GM12878 (cell line): Measurements from ENCODE around the gene PIM2. TPM values are rescaled to one million over a fixed set of nuclear protein-coding genes. Genes with fewer than 3 reads are reported as not detected.
A peak's percentile ranks its signal among the peaks of the same experiment; 100 is the strongest.

ENCODE experiments used
- BACH1 ChIP-seq: fragments of 450-650 bp; IDR thresholded peaks from 2 replicates; pipeline ENCODE4 v1.6.1; 2017; ENCODE audit warnings: mild to moderate bottlenecking, borderline replicate concordance
- CBFB ChIP-seq: IDR thresholded peaks from 2 replicates; pipeline ENCODE4 v1.6.1; 2016; ENCODE audit warnings: antibody characterized with exemption, low read depth
- CEBPB ChIP-seq, 2 experiments: fragments of 150-350 bp in 1 of 2; IDR thresholded peaks; 2 replicates each; pipeline ENCODE4 v1.6.1; 2012 to 2014; ENCODE audit warnings: low read depth in 2 of 2, low read length in 2 of 2, borderline replicate concordance in 1 of 2, inconsistent platforms in 1 of 2
- CREM ChIP-seq: IDR thresholded peaks from 2 replicates; pipeline ENCODE4 v1.6.1; 2014; ENCODE audit warnings: antibody characterized with exemption, low read depth
- DPF2 ChIP-seq: fragments of 450-650 bp; IDR thresholded peaks from 2 replicates; pipeline ENCODE4 v1.6.1; 2017; ENCODE audit warnings: mild to moderate bottlenecking
- IRF4 ChIP-seq: IDR thresholded peaks from 2 replicates; pipeline ENCODE4 v1.6.1; 2011; ENCODE audit warnings: low read depth, low read length
- MYC ChIP-seq: IDR thresholded peaks from 2 replicates; pipeline ENCODE4 v1.6.1; 2011; ENCODE audit warnings: mild to moderate bottlenecking, low read length, moderate library complexity, inconsistent platforms; ENCODE audit not compliant: insufficient read depth, insufficient replicate concordance, insufficient read length, severe bottlenecking
- POLR2A ChIP-seq: IDR thresholded peaks from 2 replicates; pipeline ENCODE4 v1.6.1; 2011; ENCODE audit warnings: low read depth, mild to moderate bottlenecking, low read length
- RB1 ChIP-seq: fragments of 450-650 bp; formaldehyde crosslinking; IDR thresholded peaks from 2 replicates; pipeline ENCODE4 v1.6.1; 2017; ENCODE audit warnings: mild to moderate bottlenecking, borderline replicate concordance
- RBBP5 ChIP-seq: fragments of 200-600 bp; sonication (generic); conservative IDR thresholded peaks from 2 replicates; pipeline ENCODE4 v1.6.1; 2016
- RFX5 ChIP-seq: IDR thresholded peaks from 2 replicates; pipeline ENCODE4 v1.6.1; 2011; ENCODE audit warnings: low read depth, low read length, improper control_type of control experiment
- RUNX3 ChIP-seq: IDR thresholded peaks from 2 replicates; pipeline ENCODE4 v1.6.1; 2012; ENCODE audit warnings: low read length, inconsistent platforms
- SMC3 ChIP-seq: IDR thresholded peaks from 2 replicates; pipeline ENCODE4 v1.6.1; 2011; ENCODE audit warnings: low read length, improper control_type of control experiment, borderline replicate concordance
- SP1 ChIP-seq: IDR thresholded peaks from one replicate; pipeline ENCODE4 v1.6.1; 2011; ENCODE audit warnings: low read depth, low read length
- TCF3 ChIP-seq: IDR thresholded peaks from 2 replicates; pipeline ENCODE4 v1.6.1; 2012; ENCODE audit warnings: low read depth, mild to moderate bottlenecking, low read length, borderline replicate concordance; ENCODE audit not compliant: insufficient read depth
- YY1 ChIP-seq: IDR thresholded peaks from 2 replicates; pipeline ENCODE4 v1.6.1; 2011; ENCODE audit warnings: low read depth, mild to moderate bottlenecking, low read length
- polyA plus RNA-seq, 11 experiments: library from polyadenylated mRNA; depleted of rRNA in 4 of 11; unstranded in 6 of 11; stranded (reverse) in 5 of 11; fragments of >200 nt; fragmentation: Nextera tagmentation in 4 of 11; fragmentation: Illumina TruSeq in 1 of 11; extraction: Ambion mirVana in 4 of 11; extraction: Trizol in 1 of 11; gene quantifications; 1 replicate in 1 of 11; 2 replicates in 10 of 11; pipeline versions ENCODE4 v1.2.1 to v1.2.3, GENCODE V29; 2011 to 2016; ENCODE audit warnings: inconsistent platforms in 2 of 11, missing spikeins in 2 of 11, low read depth in 1 of 11
- total RNA-seq, 4 experiments: library from RNA; depleted of rRNA in 3 of 4; stranded (reverse); fragments of >200 nt in 3 of 4; fragmentation: Illumina TruSeq in 1 of 4; extraction: Trizol in 1 of 4; gene quantifications; 2 replicates each; pipeline versions ENCODE4 v1.2.1 to v1.2.3, GENCODE V29; 2013 to 2021
- TF ChIP-seq, protein P1 (sequence below): fragments of 450-650 bp; conservative IDR thresholded peaks from 2 replicates; pipeline ENCODE4 v1.6.1; 2017; ENCODE audit warnings: mild to moderate bottlenecking, moderate library complexity
- TF ChIP-seq, protein P2 (sequence below): IDR thresholded peaks from 2 replicates; pipeline ENCODE4 v1.6.1; 2012; ENCODE audit warnings: low read depth, low read length, improper control_type of control experiment
- TF ChIP-seq, protein P3 (sequence below): fragments of 450-650 bp; formaldehyde crosslinking; IDR thresholded peaks from 2 replicates; pipeline ENCODE4 v1.4.0; 2022; ENCODE audit warnings: mild to moderate bottlenecking, moderate library complexity
- TF ChIP-seq, protein P4 (sequence below): fragments of 450-650 bp; IDR thresholded peaks from 2 replicates; pipeline ENCODE4 v1.6.1; 2017; ENCODE audit warnings: antibody characterized with exemption, mild to moderate bottlenecking, moderate library complexity
- TF ChIP-seq, protein P5 (sequence below): IDR thresholded peaks from 2 replicates; pipeline ENCODE4 v1.6.1; 2011; ENCODE audit warnings: borderline replicate concordance, low read depth, mild to moderate bottlenecking, moderate library complexity, mixed read lengths, low read length; ENCODE audit not compliant: insufficient read depth; ENCODE audit errors: extremely low read length

PIM2 gene
- total and polyA plus RNA-seq, 10 of the 15 experiments (the other 5 are each of a cell fraction or from before 2014, with no cell fraction given), result 19.2 to 96.8 (median 32.3) TPM

DNA sequence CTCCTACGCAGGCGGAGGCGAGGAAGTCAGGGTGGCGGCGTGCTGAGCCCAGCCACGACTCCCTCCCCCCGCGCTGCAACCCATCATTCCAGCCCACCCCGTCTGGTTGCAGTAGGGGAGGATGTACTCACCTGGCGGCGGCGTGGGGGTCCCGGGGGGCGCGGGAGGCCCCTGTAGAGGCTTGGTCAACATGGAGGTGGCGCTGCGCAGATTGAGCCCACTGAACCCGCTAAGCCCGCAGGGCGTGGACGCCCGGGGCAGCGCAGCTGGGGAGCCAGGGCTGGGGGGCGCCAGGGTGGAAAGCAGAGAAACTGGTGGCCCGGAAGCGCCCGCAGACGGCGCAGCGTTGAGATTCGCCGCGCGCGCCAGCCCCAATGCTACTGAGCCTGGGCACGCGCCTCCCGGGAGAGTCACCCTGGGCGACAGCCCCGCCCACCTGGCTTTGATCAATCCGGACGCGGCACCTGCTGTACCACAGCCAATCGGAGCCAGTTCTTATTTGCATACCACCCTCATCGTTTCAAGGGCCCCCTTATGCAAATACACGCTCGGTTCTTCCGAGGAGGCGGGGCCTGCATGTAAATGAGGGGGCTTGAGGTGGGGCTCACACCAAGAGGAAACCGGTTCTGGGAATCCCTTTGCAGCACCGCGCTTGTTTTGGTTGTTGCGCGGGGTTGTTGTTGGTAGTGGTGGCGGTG, at the start of gene PIM2 (continued):
- TF ChIP-seq, protein P1, sequence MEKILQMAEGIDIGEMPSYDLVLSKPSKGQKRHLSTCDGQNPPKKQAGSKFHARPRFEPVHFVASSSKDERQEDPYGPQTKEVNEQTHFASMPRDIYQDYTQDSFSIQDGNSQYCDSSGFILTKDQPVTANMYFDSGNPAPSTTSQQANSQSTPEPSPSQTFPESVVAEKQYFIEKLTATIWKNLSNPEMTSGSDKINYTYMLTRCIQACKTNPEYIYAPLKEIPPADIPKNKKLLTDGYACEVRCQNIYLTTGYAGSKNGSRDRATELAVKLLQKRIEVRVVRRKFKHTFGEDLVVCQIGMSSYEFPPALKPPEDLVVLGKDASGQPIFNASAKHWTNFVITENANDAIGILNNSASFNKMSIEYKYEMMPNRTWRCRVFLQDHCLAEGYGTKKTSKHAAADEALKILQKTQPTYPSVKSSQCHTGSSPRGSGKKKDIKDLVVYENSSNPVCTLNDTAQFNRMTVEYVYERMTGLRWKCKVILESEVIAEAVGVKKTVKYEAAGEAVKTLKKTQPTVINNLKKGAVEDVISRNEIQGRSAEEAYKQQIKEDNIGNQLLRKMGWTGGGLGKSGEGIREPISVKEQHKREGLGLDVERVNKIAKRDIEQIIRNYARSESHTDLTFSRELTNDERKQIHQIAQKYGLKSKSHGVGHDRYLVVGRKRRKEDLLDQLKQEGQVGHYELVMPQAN, result peak; percentile 55; the same call in 1 of the 2 replicates
- no peak for TF ChIP-seq SMC3
- TF ChIP-seq RBBP5, result no peak
- no peak for TF ChIP-seq CEBPB (IDR thresholded peaks at IDR 0.05; ENCODE audit: borderline replicate concordance in 1 of 2, low read depth in 2 of 2, low read length in 2 of 2)
- TF ChIP-seq, protein P2, sequence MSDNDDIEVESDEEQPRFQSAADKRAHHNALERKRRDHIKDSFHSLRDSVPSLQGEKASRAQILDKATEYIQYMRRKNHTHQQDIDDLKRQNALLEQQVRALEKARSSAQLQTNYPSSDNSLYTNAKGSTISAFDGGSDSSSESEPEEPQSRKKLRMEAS, result 0 out of 2 replicates have a peak, but pooled peaks have one; percentile 24
- TF ChIP-seq RUNX3, result no peak; the same call in 1 of the 2 replicates
- TF ChIP-seq YY1, result 0 out of 2 replicates have a peak, but pooled peaks have one; percentile 40
- peak; percentile 80 for TF ChIP-seq SP1
- TF ChIP-seq RB1, result no peak
- peak; percentile 77; the same call in 1 of the 2 replicates for TF ChIP-seq BACH1
- peak; percentile 75; the same call in 1 of the 2 replicates for TF ChIP-seq CBFB
- TF ChIP-seq POLR2A, result peak; percentile 95
- TF ChIP-seq CREM, result peak; percentile 31; the same call in 1 of the 2 replicates
- TF ChIP-seq, protein P3, sequence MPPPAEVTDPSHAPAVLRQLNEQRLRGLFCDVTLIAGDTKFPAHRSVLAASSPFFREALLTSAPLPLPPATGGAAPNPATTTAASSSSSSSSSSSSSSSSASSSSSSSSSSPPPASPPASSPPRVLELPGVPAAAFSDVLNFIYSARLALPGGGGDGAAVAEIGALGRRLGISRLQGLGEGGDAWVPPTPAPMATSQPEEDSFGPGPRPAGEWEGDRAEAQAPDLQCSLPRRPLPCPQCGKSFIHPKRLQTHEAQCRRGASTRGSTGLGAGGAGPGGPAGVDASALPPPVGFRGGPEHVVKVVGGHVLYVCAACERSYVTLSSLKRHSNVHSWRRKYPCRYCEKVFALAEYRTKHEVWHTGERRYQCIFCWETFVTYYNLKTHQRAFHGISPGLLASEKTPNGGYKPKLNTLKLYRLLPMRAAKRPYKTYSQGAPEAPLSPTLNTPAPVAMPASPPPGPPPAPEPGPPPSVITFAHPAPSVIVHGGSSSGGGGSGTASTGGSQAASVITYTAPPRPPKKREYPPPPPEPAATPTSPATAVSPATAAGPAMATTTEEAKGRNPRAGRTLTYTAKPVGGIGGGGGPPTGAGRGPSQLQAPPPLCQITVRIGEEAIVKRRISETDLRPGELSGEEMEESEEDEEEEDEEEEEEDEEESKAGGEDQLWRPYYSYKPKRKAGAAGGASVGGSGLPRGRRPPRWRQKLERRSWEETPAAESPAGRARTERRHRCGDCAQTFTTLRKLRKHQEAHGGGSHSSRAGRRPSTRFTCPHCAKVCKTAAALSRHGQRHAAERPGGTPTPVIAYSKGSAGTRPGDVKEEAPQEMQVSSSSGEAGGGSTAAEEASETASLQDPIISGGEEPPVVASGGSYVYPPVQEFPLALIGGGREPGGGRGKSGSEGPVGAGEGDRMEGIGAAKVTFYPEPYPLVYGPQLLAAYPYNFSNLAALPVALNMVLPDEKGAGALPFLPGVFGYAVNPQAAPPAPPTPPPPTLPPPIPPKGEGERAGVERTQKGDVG (CRISPR knock-in tag), result no peak
- TF ChIP-seq DPF2, result 0 out of 2 replicates have a peak, but pooled peaks have one; percentile 20
- TF ChIP-seq, protein P4, sequence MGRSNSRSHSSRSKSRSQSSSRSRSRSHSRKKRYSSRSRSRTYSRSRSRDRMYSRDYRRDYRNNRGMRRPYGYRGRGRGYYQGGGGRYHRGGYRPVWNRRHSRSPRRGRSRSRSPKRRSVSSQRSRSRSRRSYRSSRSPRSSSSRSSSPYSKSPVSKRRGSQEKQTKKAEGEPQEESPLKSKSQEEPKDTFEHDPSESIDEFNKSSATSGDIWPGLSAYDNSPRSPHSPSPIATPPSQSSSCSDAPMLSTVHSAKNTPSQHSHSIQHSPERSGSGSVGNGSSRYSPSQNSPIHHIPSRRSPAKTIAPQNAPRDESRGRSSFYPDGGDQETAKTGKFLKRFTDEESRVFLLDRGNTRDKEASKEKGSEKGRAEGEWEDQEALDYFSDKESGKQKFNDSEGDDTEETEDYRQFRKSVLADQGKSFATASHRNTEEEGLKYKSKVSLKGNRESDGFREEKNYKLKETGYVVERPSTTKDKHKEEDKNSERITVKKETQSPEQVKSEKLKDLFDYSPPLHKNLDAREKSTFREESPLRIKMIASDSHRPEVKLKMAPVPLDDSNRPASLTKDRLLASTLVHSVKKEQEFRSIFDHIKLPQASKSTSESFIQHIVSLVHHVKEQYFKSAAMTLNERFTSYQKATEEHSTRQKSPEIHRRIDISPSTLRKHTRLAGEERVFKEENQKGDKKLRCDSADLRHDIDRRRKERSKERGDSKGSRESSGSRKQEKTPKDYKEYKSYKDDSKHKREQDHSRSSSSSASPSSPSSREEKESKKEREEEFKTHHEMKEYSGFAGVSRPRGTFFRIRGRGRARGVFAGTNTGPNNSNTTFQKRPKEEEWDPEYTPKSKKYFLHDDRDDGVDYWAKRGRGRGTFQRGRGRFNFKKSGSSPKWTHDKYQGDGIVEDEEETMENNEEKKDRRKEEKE, result no peak
- TF ChIP-seq IRF4, result no peak
- TF ChIP-seq MYC, result no peak
- TF ChIP-seq RFX5, result peak; percentile 47; the same call in 1 of the 2 replicates
- peak; percentile 91 for TF ChIP-seq TCF3
- TF ChIP-seq, protein P5, sequence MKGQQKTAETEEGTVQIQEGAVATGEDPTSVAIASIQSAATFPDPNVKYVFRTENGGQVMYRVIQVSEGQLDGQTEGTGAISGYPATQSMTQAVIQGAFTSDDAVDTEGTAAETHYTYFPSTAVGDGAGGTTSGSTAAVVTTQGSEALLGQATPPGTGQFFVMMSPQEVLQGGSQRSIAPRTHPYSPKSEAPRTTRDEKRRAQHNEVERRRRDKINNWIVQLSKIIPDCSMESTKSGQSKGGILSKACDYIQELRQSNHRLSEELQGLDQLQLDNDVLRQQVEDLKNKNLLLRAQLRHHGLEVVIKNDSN, result peak; percentile 68
